GM12878 (cell line): ENCODE results near the gene CACNA1D.

Experiments
- CEBPB ChIP-seq, 2 experiments: fragments of 150-350 bp in 1 of 2; IDR thresholded peaks; 2 replicates each; pipeline ENCODE4 v1.6.1; 2012 to 2014; ENCODE audit warnings: low read depth in 2 of 2, low read length in 2 of 2, borderline replicate concordance in 1 of 2, inconsistent platforms in 1 of 2
- POLR2A ChIP-seq: IDR thresholded peaks from 2 replicates; pipeline ENCODE4 v1.6.1; 2011; ENCODE audit warnings: low read depth, mild to moderate bottlenecking, low read length
- POLR2AphosphoS2 ChIP-seq: IDR thresholded peaks from 2 replicates; pipeline ENCODE4 v1.6.1; 2011; ENCODE audit warnings: low read depth, mild to moderate bottlenecking, low read length, improper control_type of control experiment, moderate library complexity
- SMC3 ChIP-seq: IDR thresholded peaks from 2 replicates; pipeline ENCODE4 v1.6.1; 2011; ENCODE audit warnings: low read length, improper control_type of control experiment, borderline replicate concordance
- TAF1 ChIP-seq: IDR thresholded peaks from 2 replicates; pipeline ENCODE4 v1.6.1; 2011; ENCODE audit warnings: mild to moderate bottlenecking, low read depth, low read length, borderline replicate concordance
- YY1 ChIP-seq: IDR thresholded peaks from 2 replicates; pipeline ENCODE4 v1.6.1; 2011; ENCODE audit warnings: low read depth, mild to moderate bottlenecking, low read length
- ZNF24 ChIP-seq: fragments of 450-650 bp; IDR thresholded peaks from 2 replicates; pipeline ENCODE4 v1.6.1; 2017; ENCODE audit warnings: antibody characterized with exemption, mild to moderate bottlenecking
- TF ChIP-seq, protein P1 (sequence below): fragments of 450-650 bp; IDR thresholded peaks from 2 replicates; pipeline ENCODE4 v1.6.1; 2016; ENCODE audit warnings: mild to moderate bottlenecking
- TF ChIP-seq, protein P2 (sequence below): IDR thresholded peaks from 2 replicates; pipeline ENCODE4 v1.6.1; 2012; ENCODE audit warnings: low read depth, low read length, improper control_type of control experiment
- TF ChIP-seq, protein P3 (sequence below), 3 experiments: IDR thresholded peaks in 2 of 3; conservative IDR thresholded peaks in 1 of 3; 2 replicates each; pipeline ENCODE4 v1.5.1; 2011; ENCODE audit warnings: low read depth in 3 of 3, low read length in 3 of 3, mild to moderate bottlenecking in 3 of 3, control low read depth in 2 of 3, moderate library complexity in 2 of 3, inconsistent platforms in 1 of 3, mixed read lengths in 1 of 3; ENCODE audit not compliant: control insufficient read depth in 2 of 3, insufficient read depth in 1 of 3; ENCODE audit errors: extremely low read depth in 1 of 3

DNA sequence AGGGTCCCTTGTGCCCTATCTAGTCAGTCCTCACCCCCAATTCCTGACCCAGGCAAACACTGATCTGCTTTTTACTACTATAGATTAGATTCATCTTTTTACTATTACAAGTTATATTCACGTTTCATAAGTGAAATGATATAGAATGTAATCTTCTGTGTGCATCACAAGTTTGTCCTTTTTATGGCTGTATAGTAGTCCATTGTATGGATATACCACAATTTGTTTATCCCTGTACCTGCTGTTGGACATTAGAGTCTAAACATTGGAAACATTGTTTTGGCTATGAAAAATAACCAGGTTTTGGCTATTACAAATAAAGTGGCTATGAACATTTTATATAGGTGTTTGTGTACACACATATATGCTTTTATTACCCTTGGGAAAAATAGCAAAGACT lies 112.4 kb downstream of the CACNA1D start:
- TF ChIP-seq, protein P1, sequence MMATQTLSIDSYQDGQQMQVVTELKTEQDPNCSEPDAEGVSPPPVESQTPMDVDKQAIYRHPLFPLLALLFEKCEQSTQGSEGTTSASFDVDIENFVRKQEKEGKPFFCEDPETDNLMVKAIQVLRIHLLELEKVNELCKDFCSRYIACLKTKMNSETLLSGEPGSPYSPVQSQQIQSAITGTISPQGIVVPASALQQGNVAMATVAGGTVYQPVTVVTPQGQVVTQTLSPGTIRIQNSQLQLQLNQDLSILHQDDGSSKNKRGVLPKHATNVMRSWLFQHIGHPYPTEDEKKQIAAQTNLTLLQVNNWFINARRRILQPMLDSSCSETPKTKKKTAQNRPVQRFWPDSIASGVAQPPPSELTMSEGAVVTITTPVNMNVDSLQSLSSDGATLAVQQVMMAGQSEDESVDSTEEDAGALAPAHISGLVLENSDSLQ, result no peak
- TF ChIP-seq YY1 (no peak), SMC3 (no peak), POLR2A (no peak), CEBPB (IDR thresholded peaks at IDR 0.05; ENCODE audit: borderline replicate concordance in 1 of 2, low read depth in 2 of 2, low read length in 2 of 2) (no peak), POLR2AphosphoS2 (no peak), TAF1 (no peak), ZNF24 (no peak)
- TF ChIP-seq, protein P2, sequence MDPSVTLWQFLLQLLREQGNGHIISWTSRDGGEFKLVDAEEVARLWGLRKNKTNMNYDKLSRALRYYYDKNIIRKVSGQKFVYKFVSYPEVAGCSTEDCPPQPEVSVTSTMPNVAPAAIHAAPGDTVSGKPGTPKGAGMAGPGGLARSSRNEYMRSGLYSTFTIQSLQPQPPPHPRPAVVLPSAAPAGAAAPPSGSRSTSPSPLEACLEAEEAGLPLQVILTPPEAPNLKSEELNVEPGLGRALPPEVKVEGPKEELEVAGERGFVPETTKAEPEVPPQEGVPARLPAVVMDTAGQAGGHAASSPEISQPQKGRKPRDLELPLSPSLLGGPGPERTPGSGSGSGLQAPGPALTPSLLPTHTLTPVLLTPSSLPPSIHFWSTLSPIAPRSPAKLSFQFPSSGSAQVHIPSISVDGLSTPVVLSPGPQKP, result no peak
- TF ChIP-seq, protein P3, sequence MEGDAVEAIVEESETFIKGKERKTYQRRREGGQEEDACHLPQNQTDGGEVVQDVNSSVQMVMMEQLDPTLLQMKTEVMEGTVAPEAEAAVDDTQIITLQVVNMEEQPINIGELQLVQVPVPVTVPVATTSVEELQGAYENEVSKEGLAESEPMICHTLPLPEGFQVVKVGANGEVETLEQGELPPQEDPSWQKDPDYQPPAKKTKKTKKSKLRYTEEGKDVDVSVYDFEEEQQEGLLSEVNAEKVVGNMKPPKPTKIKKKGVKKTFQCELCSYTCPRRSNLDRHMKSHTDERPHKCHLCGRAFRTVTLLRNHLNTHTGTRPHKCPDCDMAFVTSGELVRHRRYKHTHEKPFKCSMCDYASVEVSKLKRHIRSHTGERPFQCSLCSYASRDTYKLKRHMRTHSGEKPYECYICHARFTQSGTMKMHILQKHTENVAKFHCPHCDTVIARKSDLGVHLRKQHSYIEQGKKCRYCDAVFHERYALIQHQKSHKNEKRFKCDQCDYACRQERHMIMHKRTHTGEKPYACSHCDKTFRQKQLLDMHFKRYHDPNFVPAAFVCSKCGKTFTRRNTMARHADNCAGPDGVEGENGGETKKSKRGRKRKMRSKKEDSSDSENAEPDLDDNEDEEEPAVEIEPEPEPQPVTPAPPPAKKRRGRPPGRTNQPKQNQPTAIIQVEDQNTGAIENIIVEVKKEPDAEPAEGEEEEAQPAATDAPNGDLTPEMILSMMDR (IDR thresholded peaks at IDR 0.05 in 2 of 3, conservative IDR thresholded peaks at IDR 0.05 in 1 of 3; ENCODE audit: control insufficient read depth in 2 of 3, extremely low read depth in 1 of 3, insufficient read depth in 1 of 3, low read depth in 3 of 3, low read length in 3 of 3), result no peak
